ENCODE measurements around the gene PLPPR2. TPM values are rescaled to one million over a fixed set of nuclear protein-coding genes. Genes with fewer than 3 reads are reported as not detected.

The PLPPR2 gene
- total and polyA plus RNA-seq, 2 experiments from 2014 or later: 25.9 to 41.7 TPM

DNA sequence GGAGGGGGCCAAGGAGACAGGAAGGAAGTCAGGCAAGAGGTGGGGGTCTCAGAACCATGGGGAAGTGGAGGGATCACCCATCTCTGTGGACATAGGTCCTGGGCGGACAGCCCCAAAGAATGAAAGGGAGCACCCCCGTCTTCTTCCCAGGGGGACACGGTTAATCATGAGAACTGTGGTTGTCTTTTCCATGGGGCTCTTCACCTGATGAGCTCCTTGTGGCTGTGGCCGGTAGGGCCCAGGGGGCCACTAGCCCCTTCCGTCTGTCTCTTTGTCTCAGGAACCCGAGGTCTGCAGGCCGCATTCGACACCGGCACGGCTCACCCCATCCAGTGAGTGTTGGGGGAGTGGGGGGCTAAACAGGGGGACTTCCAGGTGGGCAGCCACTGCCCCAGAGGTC, 8.6 kb downstream of the PLPPR2 start:
- WGBS (ENCODE audit: low lambda C conversion rate, missing lambda C conversion rate): 95% methylated on average over 7 of the region's 10 CpGs
- Histone ChIP-seq H3K4me2 (no peak overlapping the region), H3K27me3 (no peaks in the 10 kb centered on the region), H3K79me2 (no peaks in the 10 kb centered on the region), H3K4me3 (no peak overlapping the region), H3K4me1 (ENCODE audit: insufficient read depth) (no peaks in the 10 kb centered on the region), H3K9me3 (ENCODE audit: low read depth) (no peaks in the 10 kb centered on the region), H3K27ac (no peak overlapping the region), H3K36me3 (replicated peaks; ENCODE audit: insufficient read depth, low read depth) (no peaks in the 10 kb centered on the region), H4K20me1 (ENCODE audit: insufficient read depth, poor library complexity, severe bottlenecking) (no peaks in the 10 kb centered on the region), H3K9me2 (replicated peaks; ENCODE audit: insufficient read depth) (no peaks in the 10 kb centered on the region), H2AFZ (no peak overlapping the region)
- DNase-seq (ENCODE audit: low spot score): no peak
- TF ChIP-seq EZH2phosphoT487 (IDR thresholded peaks at IDR 0.05; ENCODE audit: low read depth, severe bottlenecking, unreplicated experiment): no peak

DNA sequence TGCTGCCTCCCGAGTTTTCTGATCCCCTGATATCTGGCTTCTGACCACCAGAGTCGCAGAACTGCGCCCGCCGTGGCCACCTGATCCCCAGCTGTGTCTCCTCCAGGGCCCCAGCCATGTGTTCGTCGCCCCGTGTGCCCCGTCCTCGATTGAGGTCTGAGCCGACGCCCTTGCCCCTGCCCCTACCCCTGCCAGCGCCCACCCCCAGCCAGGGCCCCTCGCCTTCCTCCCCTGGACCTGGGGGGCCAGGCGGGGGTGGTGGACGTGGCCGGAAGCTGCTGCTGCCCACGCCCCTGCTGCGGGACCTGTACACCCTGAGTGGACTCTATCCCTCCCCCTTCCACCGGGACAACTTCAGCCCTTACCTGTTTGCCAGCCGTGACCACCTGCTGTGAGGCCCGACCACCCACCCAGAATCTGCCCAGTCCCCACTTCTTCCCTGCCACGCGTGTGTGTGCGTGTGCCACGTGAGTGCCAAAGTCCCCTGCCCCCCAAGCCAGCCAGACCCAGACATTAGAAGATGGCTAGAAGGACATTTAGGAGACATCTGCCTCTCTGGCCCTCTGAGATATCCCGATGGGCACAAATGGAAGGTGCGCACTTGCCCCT, 9.2 kb downstream of the PLPPR2 start:
- no peak overlapping the region for H3K4me2 ChIP-seq
- no peak for DNase-seq (ENCODE audit: low spot score)
- no peaks in the 10 kb centered on the region for H3K79me2 ChIP-seq
- 96% methylated on average over 20 of the region's 28 CpGs for WGBS (ENCODE audit: low lambda C conversion rate, missing lambda C conversion rate)
- no peak overlapping the region for H3K4me3 ChIP-seq
- no peaks in the 10 kb centered on the region for H3K4me1 ChIP-seq (ENCODE audit: insufficient read depth)
- H4K20me1 ChIP-seq (ENCODE audit: insufficient read depth, poor library complexity, severe bottlenecking): no peaks in the 10 kb centered on the region
- H3K27me3 ChIP-seq: no peaks in the 10 kb centered on the region
- no peak for TF ChIP-seq CTCF (IDR thresholded peaks at IDR 0.05; ENCODE audit: poor library complexity)
- TF ChIP-seq EZH2 (IDR thresholded peaks at IDR 0.05; ENCODE audit: borderline replicate concordance): no peak
- H2AFZ ChIP-seq: no peak overlapping the region
- no peak overlapping the region for H3K27ac ChIP-seq
- H3K9me3 ChIP-seq (ENCODE audit: low read depth): no peaks in the 10 kb centered on the region
- no peaks in the 10 kb centered on the region for H3K9me2 ChIP-seq (replicated peaks; ENCODE audit: insufficient read depth)
- no peaks in the 10 kb centered on the region for H3K36me3 ChIP-seq (replicated peaks; ENCODE audit: insufficient read depth, low read depth)

- Histone ChIP-seq H3K4me2 (no peak overlapping the region), H3K36me3 (replicated peaks; ENCODE audit: insufficient read depth, low read depth) (no peaks in the 10 kb centered on the region), H3K4me1 (ENCODE audit: insufficient read depth) (no peaks in the 10 kb centered on the region), H4K20me1 (ENCODE audit: insufficient read depth, poor library complexity, severe bottlenecking) (no peaks in the 10 kb centered on the region), H3K27ac (no peak overlapping the region), H3K4me3 (no peak overlapping the region), H2AFZ (no peak overlapping the region), H3K9me3 (ENCODE audit: low read depth) (no peaks in the 10 kb centered on the region), H3K79me2 (no peaks in the 10 kb centered on the region), H3K9me2 (replicated peaks; ENCODE audit: insufficient read depth) (no peaks in the 10 kb centered on the region), H3K27me3 (no peaks in the 10 kb centered on the region)
- no peak for TF ChIP-seq EZH2 (IDR thresholded peaks at IDR 0.05; ENCODE audit: borderline replicate concordance)
- TF ChIP-seq EZH2phosphoT487 (IDR thresholded peaks at IDR 0.05; ENCODE audit: low read depth, severe bottlenecking, unreplicated experiment): no peak
- 86% methylated on average over 5 of the region's 5 CpGs for WGBS (ENCODE audit: low lambda C conversion rate, missing lambda C conversion rate)
- no peak for DNase-seq (ENCODE audit: low spot score)
Observed at GRCh38 chr19:11364935-11365334, 9.7 kb downstream of the PLPPR2 start.

GRCh38 chr19:11365557-11366117, 10.4 kb downstream of the PLPPR2 start:
- no peak for DNase-seq (ENCODE audit: low spot score)
- 92% methylated on average over 7 of the region's 7 CpGs for WGBS (ENCODE audit: low lambda C conversion rate, missing lambda C conversion rate)
- Histone ChIP-seq H3K4me3 (no peak overlapping the region), H3K27ac (no peak overlapping the region), H3K9me2 (replicated peaks; ENCODE audit: insufficient read depth) (no peaks in the 10 kb centered on the region), H3K79me2 (no peaks in the 10 kb centered on the region), H2AFZ (no peak overlapping the region), H3K4me2 (no peak overlapping the region), H3K36me3 (replicated peaks; ENCODE audit: insufficient read depth, low read depth) (no peaks in the 10 kb centered on the region), H4K20me1 (ENCODE audit: insufficient read depth, poor library complexity, severe bottlenecking) (no peaks in the 10 kb centered on the region), H3K27me3 (no peaks in the 10 kb centered on the region), H3K9me3 (ENCODE audit: low read depth) (no peaks in the 10 kb centered on the region), H3K4me1 (ENCODE audit: insufficient read depth) (no peaks in the 10 kb centered on the region)
- TF ChIP-seq EZH2 (IDR thresholded peaks at IDR 0.05; ENCODE audit: borderline replicate concordance): no peak

GRCh38 chr19:11367528-11367927, 12.3 kb downstream of the PLPPR2 start:
- no peak for DNase-seq (ENCODE audit: low spot score)
- no peaks in the 10 kb centered on the region for H3K36me3 ChIP-seq (replicated peaks; ENCODE audit: insufficient read depth, low read depth)

More at GRCh38 chr19:11367528-11367927, 12.3 kb downstream of the PLPPR2 start:
- Histone ChIP-seq H3K9me3 (ENCODE audit: low read depth) (no peaks in the 10 kb centered on the region), H3K4me1 (ENCODE audit: insufficient read depth) (no peaks in the 10 kb centered on the region), H3K27me3 (no peaks in the 10 kb centered on the region), H3K27ac (no peak overlapping the region), H2AFZ (no peak overlapping the region), H3K4me3 (no peak overlapping the region), H4K20me1 (ENCODE audit: insufficient read depth, poor library complexity, severe bottlenecking) (no peaks in the 10 kb centered on the region), H3K79me2 (no peaks in the 10 kb centered on the region), H3K9me2 (replicated peaks; ENCODE audit: insufficient read depth) (no peaks in the 10 kb centered on the region), H3K4me2 (no peak overlapping the region)
- TF ChIP-seq EZH2phosphoT487 (IDR thresholded peaks at IDR 0.05; ENCODE audit: low read depth, severe bottlenecking, unreplicated experiment): no peak
- no peak for TF ChIP-seq EZH2 (IDR thresholded peaks at IDR 0.05; ENCODE audit: borderline replicate concordance)
- TF ChIP-seq CTCF (IDR thresholded peaks at IDR 0.05; ENCODE audit: poor library complexity): no peak
- 82% methylated on average over 2 of the region's 2 CpGs for WGBS (ENCODE audit: low lambda C conversion rate, missing lambda C conversion rate)

Measured in hepatocyte (in vitro differentiated cells).